ENCODE measurements around the gene CHP2. TPM values are rescaled to one million over a fixed set of nuclear protein-coding genes. Genes with fewer than 3 reads are reported as not detected.

CHP2 gene
- total RNA-seq, 1 experiment from 2014 or later = 1.4 TPM

DNA sequence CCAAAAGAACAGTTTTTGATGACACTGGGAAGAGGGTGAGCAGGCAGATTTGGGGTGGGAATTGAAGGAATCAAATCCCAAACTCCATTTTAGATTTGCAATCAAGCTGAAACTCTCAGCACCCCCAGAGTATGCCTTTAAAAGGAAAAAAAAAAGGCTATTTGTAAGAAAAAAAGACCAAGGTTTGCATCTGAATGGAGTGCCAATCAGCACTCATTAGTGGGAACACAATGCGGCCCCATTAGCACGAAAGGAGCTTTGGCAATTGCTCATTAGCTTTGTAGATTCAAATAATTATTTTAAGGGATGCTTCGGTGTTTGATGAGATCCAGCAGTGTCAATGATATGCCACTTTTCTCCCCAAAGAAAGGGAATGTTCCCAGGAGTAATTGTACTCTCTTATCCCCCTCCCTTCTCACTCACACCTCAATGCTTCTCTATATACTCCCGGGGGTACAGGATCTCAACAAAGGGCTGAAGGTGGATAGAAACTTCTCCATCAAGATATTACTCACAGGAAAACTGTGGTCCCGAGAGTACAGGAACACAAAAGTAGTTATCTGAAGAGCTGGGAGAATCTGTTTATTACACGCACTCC lies 32.2 kb downstream of the CHP2 start:
- no peaks in the 10 kb centered on the region for H3K27me3 ChIP-seq (ENCODE audit: insufficient read depth, low read length)
- no CpG with 5 or more reads among the region's 6 CpGs for WGBS (ENCODE audit: extremely low coverage, insufficient read length, low lambda C conversion rate)
- H3K56ac ChIP-seq (ENCODE audit: insufficient read length, low read depth, low read length) = no peak overlapping the region
- no peak overlapping the region for H4K91ac ChIP-seq (ENCODE audit: insufficient read length, low read depth, low read length)
- H3K9me3 ChIP-seq (ENCODE audit: control insufficient read depth, low read depth, low read length) = no peaks in the 10 kb centered on the region
- H3K4ac ChIP-seq (ENCODE audit: low read depth, low read length) = no peak overlapping the region; the same call in 1 of the 2 replicates
- H3K23me2 ChIP-seq (ENCODE audit: insufficient read length, low read depth, low read length, poor library complexity, severe bottlenecking) = no peaks in the 10 kb centered on the region
- no peaks in the 10 kb centered on the region for H3K79me2 ChIP-seq (ENCODE audit: insufficient read depth, low read length)
- peak overlapping the region; percentile 89 for H3K27ac ChIP-seq (ENCODE audit: insufficient read length, low read depth, low read length)
- peak overlapping the region; percentile 32; the same call in 1 of the 2 replicates for H3K14ac ChIP-seq (ENCODE audit: insufficient read depth, low read length)
- peak overlapping the region; percentile 0 for H2BK120ac ChIP-seq (ENCODE audit: low read depth, low read length, poor library complexity, severe bottlenecking)
- H3K4me1 Mint-ChIP-seq = peaks cover 50 to 61% of the 10 kb centered on the region in 2 experiments
- H4K8ac ChIP-seq (replicated peaks; ENCODE audit: insufficient read length, low read depth, low read length) = no peak overlapping the region
- no peak overlapping the region for H2BK15ac ChIP-seq (ENCODE audit: low read depth, low read length)
- peak overlapping the region; percentile 82 to 98 (median 94) for H3K27ac Mint-ChIP-seq
- H2BK12ac ChIP-seq (ENCODE audit: insufficient read length, low read depth, low read length) = no peak overlapping the region
- no peak overlapping the region for H2BK20ac ChIP-seq (ENCODE audit: low read depth, low read length, poor library complexity, severe bottlenecking)
- H3T11ph ChIP-seq (ENCODE audit: low read length) = peak overlapping the region; percentile 17
- peak overlapping the region in 1 of 2 experiments; percentile 18; a peak in 1 of 5 replicates for H3K4me3 Mint-ChIP-seq
- DNase-seq = peak; percentile 62
- H3K79me1 ChIP-seq (ENCODE audit: insufficient read depth, low read depth, low read length, poor library complexity, severe bottlenecking) = no peaks in the 10 kb centered on the region
- H3K23ac ChIP-seq (ENCODE audit: insufficient read length, low read depth, low read length) = no peak overlapping the region
- no peaks in the 10 kb centered on the region for H4K20me1 ChIP-seq (ENCODE audit: control insufficient read depth, insufficient read depth, insufficient read length)
- H3K9ac ChIP-seq (ENCODE audit: extremely low read depth, insufficient read length, low read length) = no peak overlapping the region
- H4K5ac ChIP-seq (ENCODE audit: insufficient read length, low read depth, low read length) = no peak overlapping the region
- H3K18ac ChIP-seq (ENCODE audit: insufficient read length, low read depth, low read length) = peak overlapping the region; percentile 66
- H2BK5ac ChIP-seq (ENCODE audit: insufficient read length, low read length) = no peak overlapping the region
- peaks cover 0 to 3% of the 10 kb centered on the region in 2 experiments; a peak in 2 of 5 replicates for H3K9me3 Mint-ChIP-seq
- H3K27me3 Mint-ChIP-seq (ENCODE audit: low read depth) = peaks cover 3% of the 10 kb centered on the region; the same call in 1 of the 2 replicates
- H3K4me2 ChIP-seq (ENCODE audit: insufficient read depth, insufficient read length, low read length) = peak overlapping the region; percentile 55
- TF ChIP-seq, protein P1, sequence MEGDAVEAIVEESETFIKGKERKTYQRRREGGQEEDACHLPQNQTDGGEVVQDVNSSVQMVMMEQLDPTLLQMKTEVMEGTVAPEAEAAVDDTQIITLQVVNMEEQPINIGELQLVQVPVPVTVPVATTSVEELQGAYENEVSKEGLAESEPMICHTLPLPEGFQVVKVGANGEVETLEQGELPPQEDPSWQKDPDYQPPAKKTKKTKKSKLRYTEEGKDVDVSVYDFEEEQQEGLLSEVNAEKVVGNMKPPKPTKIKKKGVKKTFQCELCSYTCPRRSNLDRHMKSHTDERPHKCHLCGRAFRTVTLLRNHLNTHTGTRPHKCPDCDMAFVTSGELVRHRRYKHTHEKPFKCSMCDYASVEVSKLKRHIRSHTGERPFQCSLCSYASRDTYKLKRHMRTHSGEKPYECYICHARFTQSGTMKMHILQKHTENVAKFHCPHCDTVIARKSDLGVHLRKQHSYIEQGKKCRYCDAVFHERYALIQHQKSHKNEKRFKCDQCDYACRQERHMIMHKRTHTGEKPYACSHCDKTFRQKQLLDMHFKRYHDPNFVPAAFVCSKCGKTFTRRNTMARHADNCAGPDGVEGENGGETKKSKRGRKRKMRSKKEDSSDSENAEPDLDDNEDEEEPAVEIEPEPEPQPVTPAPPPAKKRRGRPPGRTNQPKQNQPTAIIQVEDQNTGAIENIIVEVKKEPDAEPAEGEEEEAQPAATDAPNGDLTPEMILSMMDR (conservative IDR thresholded peaks at IDR 0.05) = no peak; the same call in 2 of the 3 replicates
- H2AFZ ChIP-seq (ENCODE audit: low read length) = no peak overlapping the region
- no peak overlapping the region for H2AK5ac ChIP-seq (ENCODE audit: insufficient read length, low read length)
- H3K36me3 Mint-ChIP-seq (ENCODE audit: insufficient read depth in 1 of 3, low read depth in 3 of 3) = peaks cover 0 to 12% (median 2%) of the 10 kb centered on the region in 3 experiments; a peak in 2 of 7 replicates
- H3K4me1 ChIP-seq (ENCODE audit: insufficient read depth, low read length) = peaks cover 11% of the 10 kb centered on the region
